GOT3 (cell line): ENCODE measurements around the gene MYO1A.

Experiments
- DNase-seq: peaks from one replicate; lab custom pipeline; 2025; ENCODE audit warnings: mixed read lengths; lab: John Stamatoyannopoulos, UW

The MYO1A gene

DNA sequence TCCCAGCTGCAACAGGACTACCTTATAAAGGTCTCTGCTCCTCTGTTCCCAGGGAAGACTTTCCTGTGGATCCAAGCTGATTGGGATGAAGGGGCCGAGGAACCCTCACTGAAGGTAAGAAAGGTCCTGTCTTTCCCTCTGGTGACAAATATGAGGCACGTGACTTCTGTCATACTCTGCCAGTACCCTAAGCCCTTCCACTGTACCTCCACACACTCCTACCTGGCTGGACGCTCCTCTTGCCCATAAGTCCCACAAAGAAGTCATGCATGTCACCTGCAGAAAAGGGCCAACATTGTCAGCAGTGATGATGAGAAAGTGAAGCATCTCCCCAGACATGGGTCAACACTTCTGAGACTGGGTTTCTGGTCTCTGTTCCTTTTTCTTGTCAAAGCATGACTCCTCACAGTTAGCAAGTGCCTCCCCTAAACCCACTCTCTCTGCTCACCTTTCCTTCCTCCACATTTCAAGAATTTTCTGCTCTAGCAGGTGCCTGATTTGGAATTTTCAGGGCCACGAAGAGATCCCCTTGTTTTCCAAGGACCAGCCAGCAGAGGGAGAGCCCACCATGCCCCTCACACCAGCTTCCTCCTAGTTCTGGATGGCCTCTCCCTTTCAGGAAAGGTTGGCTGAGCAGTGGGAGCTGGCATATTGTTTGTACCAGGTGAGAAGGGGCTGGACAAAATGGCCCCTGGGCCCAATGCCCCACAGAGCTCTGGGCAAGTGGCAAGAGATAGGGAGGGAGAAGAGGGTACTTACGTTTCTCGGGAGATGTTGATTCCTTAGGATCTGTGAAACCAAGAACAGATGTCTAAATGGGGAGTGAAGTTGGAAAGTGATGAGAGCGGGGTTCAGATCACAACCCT is 37.1 kb downstream of the MYO1A start:
- no peak for DNase-seq

DNA sequence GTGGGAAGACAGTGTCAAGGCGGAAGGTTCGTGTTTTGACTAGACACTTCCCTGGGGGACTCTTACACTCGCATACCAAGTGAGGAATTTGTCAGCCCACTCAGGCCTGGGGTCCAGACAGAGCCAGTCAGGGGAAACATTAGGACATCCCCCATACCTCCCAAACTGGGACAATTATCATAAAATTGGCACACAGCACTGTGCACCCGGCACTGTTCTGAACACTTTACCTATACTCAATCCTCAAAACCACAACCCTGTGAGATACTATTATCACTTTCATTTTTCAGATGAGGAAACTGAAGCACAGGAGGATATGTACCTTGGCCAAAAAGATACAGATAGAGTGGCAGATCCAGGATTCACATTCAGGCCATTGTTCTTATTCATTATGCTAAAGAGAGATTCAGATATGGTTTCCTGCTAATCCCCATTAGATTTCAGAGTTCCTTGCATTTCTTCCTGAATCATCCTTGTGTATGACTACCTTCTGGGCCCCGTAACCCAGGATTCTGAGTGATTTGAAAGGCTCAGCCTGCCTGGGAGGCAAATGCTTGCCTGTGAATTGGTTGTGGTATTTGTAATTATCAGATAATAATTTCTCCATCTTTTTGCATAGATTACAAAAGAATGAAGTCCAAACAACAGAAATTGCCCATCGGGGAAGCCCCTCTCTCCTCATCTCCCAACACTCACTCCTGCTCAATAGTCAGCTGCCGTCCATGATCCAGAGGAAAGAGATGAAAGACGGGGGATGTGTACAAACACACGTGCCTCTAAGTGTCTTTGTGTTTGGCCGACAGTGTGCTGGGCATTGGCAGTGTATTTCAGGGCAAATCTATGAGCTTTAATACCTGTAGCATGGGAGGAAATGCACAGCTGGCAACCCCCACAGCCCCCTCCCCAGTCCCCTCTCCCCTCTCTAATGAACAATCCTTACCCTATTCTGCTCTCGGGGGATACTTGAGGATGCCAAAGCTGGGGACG is 38.2 kb downstream of the MYO1A start:
- DNase-seq, result no peak

DNA sequence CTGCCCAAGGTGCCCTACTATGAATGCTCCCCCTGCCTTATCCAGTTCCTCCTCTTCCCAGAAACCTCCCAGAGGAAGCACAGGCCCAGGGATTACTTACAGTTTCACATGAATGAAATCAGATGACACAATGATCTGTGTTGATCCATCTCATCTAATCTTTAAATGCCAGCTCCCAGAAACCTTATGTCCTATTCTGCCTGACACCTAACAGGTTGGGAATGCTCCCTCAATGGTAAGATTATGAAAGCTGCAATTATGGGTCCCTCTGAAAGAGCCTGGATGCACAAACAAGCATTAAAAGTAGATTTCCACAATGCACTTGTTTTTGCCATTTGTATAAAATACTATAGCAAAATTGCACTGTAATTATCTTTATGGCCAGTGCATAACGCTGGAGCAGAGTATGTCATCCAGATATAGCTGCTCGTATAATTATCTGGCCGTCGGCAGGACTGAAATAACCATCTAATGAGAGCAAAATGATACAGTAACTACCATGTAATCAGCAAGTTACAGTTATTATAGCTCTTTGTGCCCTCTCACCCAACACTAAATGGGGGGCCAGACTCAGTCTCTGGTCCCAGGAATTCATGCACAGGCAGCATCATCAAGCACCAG is 39.2 kb downstream of the MYO1A start:
- no peak for DNase-seq

DNA sequence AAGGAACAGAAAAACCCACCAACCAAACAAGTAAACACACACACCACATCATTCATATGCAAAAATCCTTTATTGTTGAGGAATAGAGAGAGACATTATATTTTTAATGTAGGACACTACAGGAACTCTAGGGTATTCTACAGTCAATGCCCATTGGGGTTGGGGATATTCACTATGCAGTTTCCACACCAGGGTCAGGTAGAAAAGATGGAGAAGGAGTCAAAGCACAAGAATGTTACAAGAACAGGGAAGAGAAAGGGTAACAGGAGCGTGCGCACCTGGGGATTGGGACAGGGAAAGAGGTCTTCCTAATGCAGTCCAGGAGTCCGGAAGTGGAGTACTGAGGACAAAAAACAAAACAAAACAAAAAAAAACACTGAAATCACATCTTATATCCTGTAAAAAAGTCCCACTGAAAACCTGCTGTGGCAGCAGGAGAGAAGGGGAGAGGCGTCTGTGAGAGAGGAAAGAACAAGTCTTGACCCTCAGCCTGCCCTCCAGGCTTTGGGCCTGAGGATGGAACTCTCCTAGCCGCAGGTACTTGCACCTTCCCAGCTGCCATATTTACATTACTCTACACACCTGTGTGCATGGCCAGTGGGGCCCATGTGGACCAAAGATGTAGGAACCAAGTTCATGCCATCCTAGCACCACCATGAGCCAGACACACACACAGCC is 39.8 kb downstream of the MYO1A start:
- DNase-seq, result no peak

DNA sequence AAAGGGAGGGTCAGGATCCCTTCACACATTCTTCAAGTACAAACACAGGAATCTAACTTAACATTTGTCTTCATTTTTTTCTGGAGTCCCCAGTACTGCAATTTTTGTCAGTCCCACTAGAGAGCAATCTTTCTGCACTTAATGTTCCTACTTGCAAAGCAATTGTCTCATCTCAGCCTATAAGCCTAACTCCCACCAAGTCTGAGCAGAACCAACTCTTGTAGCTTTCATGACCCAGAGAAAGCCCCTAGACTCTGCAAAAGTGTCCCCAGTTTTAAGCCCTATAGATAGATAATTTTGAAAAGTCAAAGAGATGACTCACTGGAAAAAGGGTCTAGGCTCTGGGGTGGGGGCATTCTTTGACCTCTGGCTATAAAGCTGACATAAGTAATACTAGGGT is 41.8 kb downstream of the MYO1A start:
- DNase-seq, result no peak

DNA sequence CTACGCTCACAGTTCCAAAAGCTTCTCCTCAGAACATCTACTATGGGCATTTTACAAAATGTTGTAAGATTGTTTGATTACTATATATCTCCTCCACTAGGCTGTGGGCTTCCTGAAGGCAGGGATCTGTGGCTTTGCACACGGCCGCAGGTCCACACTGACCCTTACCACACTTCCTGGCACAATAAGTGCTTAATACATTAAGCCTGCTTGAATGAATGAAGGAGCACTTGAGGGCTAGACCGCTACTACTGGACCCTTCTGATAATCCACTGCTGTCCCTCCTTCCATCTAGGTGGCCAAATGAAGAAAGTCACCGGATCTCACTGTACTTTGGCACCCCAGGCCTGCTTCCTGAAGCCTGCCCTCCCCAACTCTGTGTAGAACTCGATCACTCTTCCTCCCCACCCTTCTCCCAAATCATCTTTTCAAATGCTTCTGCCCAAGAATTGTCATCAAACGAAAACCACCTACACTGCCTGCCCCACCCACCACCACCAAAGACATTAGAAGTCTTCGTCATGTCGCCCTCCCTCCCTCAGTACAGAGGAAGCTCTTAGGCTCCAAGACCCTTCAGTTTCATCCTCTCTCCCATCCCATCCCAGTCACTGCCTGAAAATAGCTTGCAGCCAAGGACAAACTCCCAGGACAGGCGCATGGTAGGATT is 43.0 kb downstream of the MYO1A start:
- no peak for DNase-seq

DNA sequence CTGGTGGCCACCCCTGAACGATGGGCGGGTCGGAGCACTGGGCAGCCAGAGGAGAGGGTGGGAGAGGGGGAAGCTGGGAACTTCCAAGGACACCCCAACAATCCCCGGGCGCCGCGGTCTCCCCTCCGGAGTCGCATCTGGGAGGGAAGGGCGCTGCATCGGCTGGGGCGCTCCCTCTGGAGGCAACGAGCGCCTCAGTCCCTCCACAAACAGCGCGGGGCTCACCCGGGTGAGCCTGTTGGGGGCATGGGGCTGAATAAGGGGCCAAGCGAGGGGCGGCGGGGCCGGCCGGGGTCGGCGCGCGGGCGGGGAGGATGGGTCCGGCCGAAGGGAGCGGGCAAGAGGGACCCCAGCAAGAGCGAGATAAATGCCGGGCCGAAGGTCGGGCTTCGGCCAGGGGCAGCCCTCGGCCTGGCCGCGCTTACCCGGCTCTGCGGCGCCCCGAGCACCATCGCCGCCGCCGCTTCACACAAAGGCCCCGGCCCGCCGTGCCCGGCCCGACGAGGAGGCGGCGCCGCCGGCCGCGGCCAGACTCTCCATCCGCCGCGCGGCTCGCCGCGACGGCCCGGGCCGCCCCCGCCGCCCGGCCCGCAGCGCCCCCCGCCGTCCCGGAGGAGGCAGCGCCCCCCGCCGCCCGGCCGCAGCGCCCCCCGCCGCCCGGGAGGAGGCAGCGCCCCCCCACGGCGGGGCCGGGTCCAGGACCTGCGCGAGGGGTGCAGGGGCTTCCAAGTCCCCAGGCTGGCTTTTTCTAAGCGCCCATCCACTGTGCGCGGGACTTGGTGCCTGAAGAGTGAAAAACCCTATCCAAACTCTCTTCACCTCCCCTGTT is 43.7 kb downstream of the MYO1A start, which contains the start of gene ZBTB39:
TSS of gene ZBTB39 (minus strand) at position 567 of the 829 bp plus-strand sequence. CDS start 1,629 bp downstream, outside the sequence.
- DNase-seq, result no peak

DNA sequence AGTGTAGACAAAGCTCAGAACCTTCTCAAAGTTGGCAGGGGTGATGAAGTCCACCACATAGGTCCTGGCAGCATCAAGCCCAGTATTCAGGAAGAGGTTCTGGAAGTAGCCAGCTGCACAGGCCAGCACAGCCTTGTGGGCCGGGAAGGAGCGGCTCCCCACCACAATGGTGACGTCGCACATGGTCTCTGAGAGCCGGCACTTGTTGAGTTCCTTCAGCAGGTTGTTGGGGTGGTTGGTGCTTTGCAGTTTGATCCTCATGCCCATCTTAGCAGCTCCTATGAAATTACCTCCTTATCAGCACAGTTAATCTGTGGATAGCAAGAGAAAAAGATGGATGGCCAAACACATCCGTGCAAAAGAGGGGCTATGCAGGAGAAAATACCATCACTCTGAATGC is 45.3 kb downstream of the MYO1A start:
- no peak for DNase-seq

DNA sequence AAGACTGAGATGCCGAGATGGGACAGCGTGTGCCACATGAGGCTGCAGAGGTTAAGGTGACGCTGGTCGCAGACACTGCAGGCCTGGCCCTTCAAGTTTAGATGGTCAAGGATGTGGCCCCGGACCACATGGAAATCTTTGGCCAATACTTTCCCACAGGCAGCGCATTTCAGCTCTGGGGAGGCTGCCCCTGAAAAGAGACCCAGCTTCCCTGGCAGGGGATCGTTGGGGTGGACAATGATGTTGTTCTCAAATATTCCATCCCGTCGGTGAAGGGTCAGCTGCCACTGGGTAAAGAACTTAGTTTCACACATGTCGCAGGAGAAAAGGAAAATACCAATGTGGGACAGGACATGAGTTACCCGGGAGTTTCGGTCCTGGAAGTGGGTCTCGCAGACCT is 46.5 kb downstream of the MYO1A start:
- DNase-seq, result no peak

DNA sequence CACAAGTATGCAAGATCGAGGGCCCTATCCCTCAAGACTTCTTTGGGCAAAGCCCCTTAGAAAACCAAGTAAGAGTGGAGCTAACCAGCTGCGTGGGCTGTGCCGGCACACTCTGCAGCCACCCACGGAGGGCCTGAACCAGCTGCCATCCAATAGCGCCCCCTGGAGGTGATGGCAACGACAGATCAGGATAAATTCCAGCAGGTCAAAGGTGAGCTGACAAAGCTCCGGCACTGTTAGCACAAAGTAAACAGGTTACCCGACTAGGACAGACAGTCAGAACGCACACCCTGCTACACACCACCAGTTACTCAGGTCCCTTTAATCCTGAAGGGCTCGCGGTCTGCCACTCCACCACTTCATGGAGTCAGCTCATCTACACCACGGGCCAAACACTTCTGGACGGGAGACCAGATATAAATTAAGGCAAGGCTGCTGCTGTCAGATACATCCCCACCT is 48.5 kb downstream of the MYO1A start:
- DNase-seq, result no peak

DNA sequence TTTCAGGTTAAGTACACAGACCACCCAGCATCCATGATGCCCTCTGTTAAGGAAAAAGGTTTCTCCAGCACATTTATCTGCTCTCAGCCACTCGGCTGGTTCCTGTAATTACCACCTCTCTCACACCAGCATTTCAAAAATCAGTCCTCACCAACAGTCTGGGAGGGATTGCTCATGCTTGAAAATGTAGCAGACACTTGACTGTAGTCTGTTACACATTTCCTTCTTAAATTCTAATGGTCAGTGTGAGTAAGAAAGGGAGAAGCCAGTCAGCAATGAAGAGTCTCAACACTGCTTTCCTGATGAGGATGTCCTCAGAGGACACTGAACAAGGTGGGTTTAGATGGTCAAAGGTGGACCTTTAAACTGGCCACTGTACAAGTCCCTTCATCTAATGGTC is 49.5 kb downstream of the MYO1A start:
- DNase-seq, result no peak

DNA sequence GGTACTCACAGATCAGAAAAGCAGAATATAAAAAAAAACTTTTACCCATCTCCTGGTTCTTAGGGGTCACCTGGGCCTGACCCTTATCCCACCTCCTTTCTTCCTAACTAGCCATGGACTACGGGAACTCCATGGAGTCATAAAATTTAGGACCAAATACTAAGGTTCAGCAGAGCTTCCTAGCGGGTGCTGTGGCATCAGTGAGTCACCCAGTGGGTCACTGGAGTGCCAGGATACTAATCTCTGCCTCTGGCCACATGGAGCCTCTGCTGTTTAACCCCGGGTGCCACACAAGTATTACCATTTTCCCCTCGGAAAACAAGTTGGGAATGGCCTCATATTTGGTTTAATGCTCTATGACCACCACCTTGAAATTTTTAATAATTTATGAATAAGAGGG is 50.5 kb downstream of the MYO1A start:
- no peak for DNase-seq

DNA sequence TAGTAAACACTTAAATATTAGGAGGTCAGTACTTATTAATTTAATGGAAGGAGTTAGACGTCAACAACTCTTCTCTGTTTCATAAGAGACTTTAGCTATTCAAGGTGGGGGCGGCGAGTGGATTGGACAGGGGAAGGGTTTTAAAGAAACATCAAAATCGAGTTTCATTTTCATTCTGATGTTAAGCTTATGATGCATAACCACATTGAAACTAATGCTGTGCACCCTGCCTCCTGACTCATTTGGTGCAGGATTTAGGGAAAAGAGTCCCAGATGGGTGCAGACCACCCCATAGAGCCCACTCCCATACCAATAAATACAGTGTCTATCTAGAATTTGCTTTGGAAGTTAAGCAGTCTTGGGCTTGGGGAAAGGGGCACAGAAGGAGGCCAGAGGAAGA is 50.9 kb downstream of the MYO1A start:
- DNase-seq, result no peak

DNA sequence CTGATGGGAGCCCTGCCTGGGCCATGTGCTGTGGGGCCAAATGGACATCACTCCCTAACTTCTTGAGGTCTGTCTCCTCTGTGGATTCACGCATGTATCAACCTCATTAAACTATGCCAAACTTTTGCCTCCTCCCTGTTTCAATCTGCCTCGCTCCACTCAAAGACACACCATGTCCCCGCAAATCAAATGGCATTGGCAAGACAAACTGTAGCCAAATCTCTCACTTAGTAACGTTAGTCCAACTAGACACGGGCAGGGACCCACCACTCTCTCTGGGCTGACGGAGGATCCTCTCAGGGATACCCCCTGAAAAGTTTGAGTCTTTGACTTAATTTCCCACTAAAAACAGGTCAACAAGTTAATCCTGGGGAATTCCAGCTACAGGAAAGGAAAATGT is 51.6 kb downstream of the MYO1A start:
- DNase-seq, result no peak

DNA sequence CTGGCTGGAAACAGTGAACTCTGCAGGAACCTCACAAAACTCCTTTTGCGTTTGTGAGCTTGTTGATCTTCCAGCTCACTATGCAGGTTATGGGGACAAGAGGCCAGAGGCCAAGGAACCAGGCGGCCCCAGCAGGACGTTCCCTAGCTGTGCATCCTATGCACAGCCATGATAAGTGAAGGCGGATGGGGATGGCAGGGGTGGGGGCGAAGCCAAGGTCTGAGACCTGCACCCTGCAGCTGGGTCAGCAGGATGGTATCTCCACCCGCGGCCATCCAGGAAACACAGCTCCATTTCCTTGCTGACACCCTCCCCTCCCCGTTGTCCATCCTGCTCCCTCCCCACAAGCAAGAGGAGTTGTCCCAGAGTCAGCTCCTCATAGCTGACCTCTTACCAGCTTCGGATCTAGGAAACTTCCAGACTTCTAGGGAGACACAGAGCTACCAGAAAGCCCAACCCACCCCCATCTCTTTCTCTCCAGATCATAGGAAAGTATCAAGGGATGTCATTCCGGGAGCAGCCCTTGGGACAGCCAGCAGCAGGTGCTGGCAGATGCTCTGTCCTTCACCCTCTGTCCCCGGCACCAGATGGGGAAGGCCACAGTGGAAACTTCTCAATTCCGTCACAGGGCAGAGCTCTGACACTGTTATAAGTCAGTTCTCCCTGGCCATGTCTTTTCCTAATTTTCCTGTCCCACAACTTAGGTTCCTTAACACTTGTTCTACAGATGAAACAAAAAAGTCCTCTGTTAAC is 53.0 kb downstream of the MYO1A start:
- DNase-seq, result no peak

DNA sequence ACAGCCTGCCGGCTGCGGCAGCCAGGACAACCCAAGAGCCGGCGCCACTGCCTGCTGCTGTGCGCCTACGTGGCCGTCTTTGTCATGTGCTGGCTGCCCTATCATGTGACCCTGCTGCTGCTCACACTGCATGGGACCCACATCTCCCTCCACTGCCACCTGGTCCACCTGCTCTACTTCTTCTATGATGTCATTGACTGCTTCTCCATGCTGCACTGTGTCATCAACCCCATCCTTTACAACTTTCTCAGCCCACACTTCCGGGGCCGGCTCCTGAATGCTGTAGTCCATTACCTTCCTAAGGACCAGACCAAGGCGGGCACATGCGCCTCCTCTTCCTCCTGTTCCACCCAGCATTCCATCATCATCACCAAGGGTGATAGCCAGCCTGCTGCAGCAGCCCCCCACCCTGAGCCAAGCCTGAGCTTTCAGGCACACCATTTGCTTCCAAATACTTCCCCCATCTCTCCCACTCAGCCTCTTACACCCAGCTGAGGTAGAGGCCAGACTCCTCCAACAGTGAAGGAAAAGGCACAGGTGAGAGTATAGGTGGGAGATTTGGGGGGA is 53.9 kb downstream of the MYO1A start:
- no peak for DNase-seq

DNA sequence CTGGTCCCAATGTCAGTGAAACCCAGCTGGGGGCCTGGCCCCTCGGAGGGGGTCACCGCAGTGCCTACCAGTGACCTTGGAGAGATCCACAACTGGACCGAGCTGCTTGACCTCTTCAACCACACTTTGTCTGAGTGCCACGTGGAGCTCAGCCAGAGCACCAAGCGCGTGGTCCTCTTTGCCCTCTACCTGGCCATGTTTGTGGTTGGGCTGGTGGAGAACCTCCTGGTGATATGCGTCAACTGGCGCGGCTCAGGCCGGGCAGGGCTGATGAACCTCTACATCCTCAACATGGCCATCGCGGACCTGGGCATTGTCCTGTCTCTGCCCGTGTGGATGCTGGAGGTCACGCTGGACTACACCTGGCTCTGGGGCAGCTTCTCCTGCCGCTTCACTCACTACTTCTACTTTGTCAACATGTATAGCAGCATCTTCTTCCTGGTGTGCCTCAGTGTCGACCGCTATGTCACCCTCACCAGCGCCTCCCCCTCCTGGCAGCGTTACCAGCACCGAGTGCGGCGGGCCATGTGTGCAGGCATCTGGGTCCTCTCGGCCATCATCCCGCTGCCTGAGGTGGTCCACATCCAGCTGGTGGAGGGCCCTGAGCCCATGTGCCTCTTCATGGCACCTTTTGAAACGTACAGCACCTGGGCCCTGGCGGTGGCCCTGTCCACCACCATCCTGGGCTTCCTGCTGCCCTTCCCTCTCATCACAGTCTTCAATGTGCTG is 54.6 kb downstream of the MYO1A start:
- DNase-seq, result no peak

DNA sequence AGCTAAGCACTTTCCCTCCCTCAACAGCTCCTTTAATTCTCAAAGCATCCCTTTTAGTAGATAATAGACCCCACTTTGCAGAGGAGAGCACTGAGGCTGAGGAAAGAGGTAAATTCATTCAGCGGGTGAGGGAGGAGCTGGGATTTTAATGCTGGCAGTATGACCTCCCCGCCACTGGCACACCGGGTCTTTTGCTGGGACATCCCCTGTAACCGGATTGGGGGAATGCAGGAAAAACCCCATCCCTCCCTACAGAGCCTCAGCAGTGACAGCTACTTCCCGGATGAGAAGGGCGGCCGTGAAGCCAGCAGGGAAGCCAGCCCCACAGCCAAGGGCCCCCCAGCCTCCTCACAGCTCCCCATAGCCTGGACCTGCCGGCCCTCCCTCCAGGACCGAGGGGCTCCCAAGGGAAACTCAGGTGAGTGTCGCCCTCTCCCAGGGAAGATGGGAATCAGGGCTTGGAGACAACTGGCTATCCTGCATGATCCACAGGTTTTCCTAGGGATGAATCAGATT is 55.6 kb downstream of the MYO1A start:
- DNase-seq, result no peak
